Testis (tissue), 2 donors: Measurements from ENCODE around the gene CDH20.

Source experiments
- POLR2A ChIP-seq: fragments of 450-650 bp; IDR thresholded peaks from one replicate; pipeline ENCODE4 v1.6.1; 2017; ENCODE audit warnings: antibody characterized with exemption, mild to moderate bottlenecking, moderate library complexity
- TF ChIP-seq, protein P1 (sequence below), 3 experiments: fragments of 450-650 bp in 2 of 3; fragments of 200-600 bp in 1 of 3; sonication (generic) in 1 of 3; IDR thresholded peaks; one replicate each; pipeline ENCODE4 v1.5.1; 2016 to 2019; ENCODE audit warnings: antibody characterized with exemption in 3 of 3, mild to moderate bottlenecking in 2 of 3, moderate library complexity in 1 of 3

- TF ChIP-seq POLR2A = no peak
- TF ChIP-seq, protein P1, sequence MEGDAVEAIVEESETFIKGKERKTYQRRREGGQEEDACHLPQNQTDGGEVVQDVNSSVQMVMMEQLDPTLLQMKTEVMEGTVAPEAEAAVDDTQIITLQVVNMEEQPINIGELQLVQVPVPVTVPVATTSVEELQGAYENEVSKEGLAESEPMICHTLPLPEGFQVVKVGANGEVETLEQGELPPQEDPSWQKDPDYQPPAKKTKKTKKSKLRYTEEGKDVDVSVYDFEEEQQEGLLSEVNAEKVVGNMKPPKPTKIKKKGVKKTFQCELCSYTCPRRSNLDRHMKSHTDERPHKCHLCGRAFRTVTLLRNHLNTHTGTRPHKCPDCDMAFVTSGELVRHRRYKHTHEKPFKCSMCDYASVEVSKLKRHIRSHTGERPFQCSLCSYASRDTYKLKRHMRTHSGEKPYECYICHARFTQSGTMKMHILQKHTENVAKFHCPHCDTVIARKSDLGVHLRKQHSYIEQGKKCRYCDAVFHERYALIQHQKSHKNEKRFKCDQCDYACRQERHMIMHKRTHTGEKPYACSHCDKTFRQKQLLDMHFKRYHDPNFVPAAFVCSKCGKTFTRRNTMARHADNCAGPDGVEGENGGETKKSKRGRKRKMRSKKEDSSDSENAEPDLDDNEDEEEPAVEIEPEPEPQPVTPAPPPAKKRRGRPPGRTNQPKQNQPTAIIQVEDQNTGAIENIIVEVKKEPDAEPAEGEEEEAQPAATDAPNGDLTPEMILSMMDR (IDR thresholded peaks at IDR 0.05) = no peak
These were observed 99.4 kb downstream of the CDH20 start for GRCh38 chr18:61432590-61432989.
